Measurements from ENCODE around the gene C9orf72. TPM values are rescaled to one million over a fixed set of nuclear protein-coding genes. Genes with fewer than 3 reads are reported as not detected.

Gene C9orf72
- total RNA-seq, 1 donor from 2014 or later, result 4.8 TPM

- no peak for FAIRE-seq
- Histone ChIP-seq H3K36me3 (ENCODE audit: insufficient read depth, low read length) (no peaks in the 10 kb centered on the region), H3K9me3 (ENCODE audit: insufficient read depth, low read depth, low read length) (no peaks in the 10 kb centered on the region), H3K4me2 (ENCODE audit: low read length) (no peak overlapping the region), H3K4me3 (ENCODE audit: insufficient read depth, low read depth, low read length) (no peak overlapping the region), H3K79me2 (ENCODE audit: insufficient read depth, low read length) (no peaks in the 10 kb centered on the region), H3K9ac (ENCODE audit: low read length) (no peak overlapping the region), H3K27ac (ENCODE audit: low read depth, low read length) (no peak overlapping the region), H4K20me1 (ENCODE audit: insufficient read depth, low read length) (no peaks in the 10 kb centered on the region), H3K27me3 (ENCODE audit: insufficient read depth, low read length) (no peaks in the 10 kb centered on the region), H2AFZ (ENCODE audit: low read depth, low read length) (no peak overlapping the region), H3K4me1 (ENCODE audit: insufficient read depth, low read length) (no peaks in the 10 kb centered on the region)
- TF ChIP-seq CTCF (IDR thresholded peaks at IDR 0.05; ENCODE audit: insufficient read depth, low read depth, low read length) (no peak), EZH2 (IDR thresholded peaks at IDR 0.05; ENCODE audit: insufficient read depth, low read length) (no peak)
- H3K27ac Mint-ChIP-seq (ENCODE audit: unreplicated experiment), result no peak overlapping the region
- no peak overlapping the region for H3K4me3 Mint-ChIP-seq (ENCODE audit: unreplicated experiment)
- DNase-seq (ENCODE audit: low read depth), result no peak
- peaks cover 5% of the 10 kb centered on the region for H3K4me1 Mint-ChIP-seq (ENCODE audit: low read depth, unreplicated experiment)
- no peaks in the 10 kb centered on the region for H3K9me3 Mint-ChIP-seq (ENCODE audit: unreplicated experiment)
- H3K36me3 Mint-ChIP-seq (ENCODE audit: low read depth, unreplicated experiment), result peaks cover 2% of the 10 kb centered on the region
- no peaks in the 10 kb centered on the region for H3K27me3 Mint-ChIP-seq (ENCODE audit: low read depth, unreplicated experiment)
Observed at GRCh38 chr9:27545471-27545870, 27.8 kb downstream of the C9orf72 start.

GRCh38 chr9:27542508-27542907 lies 30.8 kb downstream of the C9orf72 start:
- peaks cover 2% of the 10 kb centered on the region for H3K36me3 Mint-ChIP-seq (ENCODE audit: low read depth, unreplicated experiment)
- FAIRE-seq (peak; percentile 81), DNase-seq (ENCODE audit: low read depth) (peak; percentile 7)
- Histone ChIP-seq H3K9me3 (ENCODE audit: insufficient read depth, low read depth, low read length) (no peaks in the 10 kb centered on the region), H3K4me1 (ENCODE audit: insufficient read depth, low read length) (no peaks in the 10 kb centered on the region), H3K9ac (ENCODE audit: low read length) (no peak overlapping the region), H3K4me2 (ENCODE audit: low read length) (no peak overlapping the region), H3K79me2 (ENCODE audit: insufficient read depth, low read length) (no peaks in the 10 kb centered on the region), H3K27me3 (ENCODE audit: insufficient read depth, low read length) (no peaks in the 10 kb centered on the region), H3K36me3 (ENCODE audit: insufficient read depth, low read length) (no peaks in the 10 kb centered on the region), H3K27ac (ENCODE audit: low read depth, low read length) (no peak overlapping the region), H3K4me3 (ENCODE audit: insufficient read depth, low read depth, low read length) (no peak overlapping the region), H4K20me1 (ENCODE audit: insufficient read depth, low read length) (no peaks in the 10 kb centered on the region), H2AFZ (ENCODE audit: low read depth, low read length) (no peak overlapping the region)
- H3K9me3 Mint-ChIP-seq (ENCODE audit: unreplicated experiment), result no peaks in the 10 kb centered on the region
- H3K27ac Mint-ChIP-seq (ENCODE audit: unreplicated experiment), result no peak overlapping the region
- H3K4me1 Mint-ChIP-seq (ENCODE audit: low read depth, unreplicated experiment), result peaks cover 5% of the 10 kb centered on the region
- TF ChIP-seq EZH2 (IDR thresholded peaks at IDR 0.05; ENCODE audit: insufficient read depth, low read length), result no peak
- TF ChIP-seq CTCF (IDR thresholded peaks at IDR 0.05; ENCODE audit: insufficient read depth, low read depth, low read length), result no peak
- H3K27me3 Mint-ChIP-seq (ENCODE audit: low read depth, unreplicated experiment), result no peaks in the 10 kb centered on the region
- no peak overlapping the region for H3K4me3 Mint-ChIP-seq (ENCODE audit: unreplicated experiment)

GRCh38 chr9:27541740-27542139 lies 31.5 kb downstream of the C9orf72 start:
- Histone ChIP-seq H2AFZ (ENCODE audit: low read depth, low read length) (no peak overlapping the region), H4K20me1 (ENCODE audit: insufficient read depth, low read length) (no peaks in the 10 kb centered on the region), H3K79me2 (ENCODE audit: insufficient read depth, low read length) (no peaks in the 10 kb centered on the region), H3K4me3 (ENCODE audit: insufficient read depth, low read depth, low read length) (no peak overlapping the region), H3K36me3 (ENCODE audit: insufficient read depth, low read length) (no peaks in the 10 kb centered on the region), H3K27ac (ENCODE audit: low read depth, low read length) (no peak overlapping the region), H3K4me1 (ENCODE audit: insufficient read depth, low read length) (no peaks in the 10 kb centered on the region), H3K9me3 (ENCODE audit: insufficient read depth, low read depth, low read length) (no peaks in the 10 kb centered on the region), H3K27me3 (ENCODE audit: insufficient read depth, low read length) (no peaks in the 10 kb centered on the region), H3K4me2 (ENCODE audit: low read length) (no peak overlapping the region), H3K9ac (ENCODE audit: low read length) (no peak overlapping the region)
- FAIRE-seq (no peak), DNase-seq (ENCODE audit: low read depth) (no peak)
- H3K4me1 Mint-ChIP-seq (ENCODE audit: low read depth, unreplicated experiment), result peaks cover 5% of the 10 kb centered on the region
- no peaks in the 10 kb centered on the region for H3K9me3 Mint-ChIP-seq (ENCODE audit: unreplicated experiment)
- no peaks in the 10 kb centered on the region for H3K27me3 Mint-ChIP-seq (ENCODE audit: low read depth, unreplicated experiment)
- TF ChIP-seq CTCF (IDR thresholded peaks at IDR 0.05; ENCODE audit: insufficient read depth, low read depth, low read length) (no peak), EZH2 (IDR thresholded peaks at IDR 0.05; ENCODE audit: insufficient read depth, low read length) (no peak)
- H3K27ac Mint-ChIP-seq (ENCODE audit: unreplicated experiment), result no peak overlapping the region
- peaks cover 2% of the 10 kb centered on the region for H3K36me3 Mint-ChIP-seq (ENCODE audit: low read depth, unreplicated experiment)
- no peak overlapping the region for H3K4me3 Mint-ChIP-seq (ENCODE audit: unreplicated experiment)
